Astrocyte of the spinal cord (primary cell): ENCODE measurements around the gene ACVRL1.
A peak's percentile ranks its signal among the peaks of the same experiment; 100 is the strongest.

ENCODE experiments used
- DNase-seq: peaks from one replicate; pipeline ENCODE4 v3.0.0; 2011; ENCODE audit warnings: low read depth, low spot score
- H3K4me3 ChIP-seq: 2 replicates; pipeline ENCODE4 v1.5.1; 2011; ENCODE audit warnings: low read depth, mild to moderate bottlenecking, low read length, moderate library complexity
- in situ Hi-C: cut with HindIII; loops from 2 replicates; pipeline ENCODE4 v1.10.0; 2017; ENCODE audit warnings: low sequenced_read_pairs
- TF ChIP-seq, protein P1 (sequence below): IDR thresholded peaks from 2 replicates; pipeline ENCODE4 v1.5.1; 2012; ENCODE audit warnings: low read depth, mild to moderate bottlenecking, low read length, inconsistent platforms

The ACVRL1 gene

DNA sequence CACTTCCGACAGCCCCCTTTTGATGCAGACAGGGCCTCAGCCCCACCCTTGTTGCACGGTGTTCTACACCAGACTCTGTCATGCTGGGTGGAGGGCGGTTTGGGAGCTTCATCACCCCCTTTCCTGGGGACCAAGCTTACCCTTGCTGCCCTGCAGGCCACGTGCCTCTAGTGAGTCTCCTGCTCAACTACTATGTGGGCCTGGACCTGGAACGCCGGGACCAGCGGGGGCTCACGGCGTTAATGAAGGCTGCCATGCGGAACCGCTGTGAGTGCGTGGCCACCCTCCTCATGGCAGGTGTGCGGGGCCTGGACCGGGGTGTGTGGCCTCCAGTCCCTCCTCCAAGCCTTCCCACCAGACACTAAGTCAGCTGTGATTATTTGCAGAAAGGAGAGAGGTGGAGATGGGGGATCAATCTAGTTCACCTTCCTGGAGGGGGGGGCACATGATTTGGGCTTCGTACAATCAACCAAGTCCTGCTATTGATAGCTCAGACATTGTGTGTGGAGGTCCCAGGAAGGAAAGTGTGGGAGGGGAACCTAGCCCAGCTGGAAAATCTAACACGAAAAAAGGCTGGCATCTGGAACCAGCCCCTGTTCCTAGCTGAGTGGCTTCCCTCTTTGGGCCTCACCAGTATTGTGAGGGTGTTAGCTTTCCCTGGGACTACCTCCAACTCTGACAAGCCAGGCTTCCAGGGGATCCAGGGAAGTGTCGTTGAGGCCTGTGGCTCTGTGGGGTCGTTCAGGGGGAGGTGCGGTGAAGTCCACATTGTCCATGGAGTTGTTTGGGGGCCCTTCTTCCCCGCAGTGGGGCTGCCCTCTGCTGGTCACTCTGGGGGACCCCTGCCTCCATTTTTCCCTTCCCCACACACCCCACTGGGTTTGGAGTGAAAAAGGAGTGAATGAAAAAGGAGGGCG is 17.8 kb upstream of the ACVRL1 start:
- TF ChIP-seq, protein P1, sequence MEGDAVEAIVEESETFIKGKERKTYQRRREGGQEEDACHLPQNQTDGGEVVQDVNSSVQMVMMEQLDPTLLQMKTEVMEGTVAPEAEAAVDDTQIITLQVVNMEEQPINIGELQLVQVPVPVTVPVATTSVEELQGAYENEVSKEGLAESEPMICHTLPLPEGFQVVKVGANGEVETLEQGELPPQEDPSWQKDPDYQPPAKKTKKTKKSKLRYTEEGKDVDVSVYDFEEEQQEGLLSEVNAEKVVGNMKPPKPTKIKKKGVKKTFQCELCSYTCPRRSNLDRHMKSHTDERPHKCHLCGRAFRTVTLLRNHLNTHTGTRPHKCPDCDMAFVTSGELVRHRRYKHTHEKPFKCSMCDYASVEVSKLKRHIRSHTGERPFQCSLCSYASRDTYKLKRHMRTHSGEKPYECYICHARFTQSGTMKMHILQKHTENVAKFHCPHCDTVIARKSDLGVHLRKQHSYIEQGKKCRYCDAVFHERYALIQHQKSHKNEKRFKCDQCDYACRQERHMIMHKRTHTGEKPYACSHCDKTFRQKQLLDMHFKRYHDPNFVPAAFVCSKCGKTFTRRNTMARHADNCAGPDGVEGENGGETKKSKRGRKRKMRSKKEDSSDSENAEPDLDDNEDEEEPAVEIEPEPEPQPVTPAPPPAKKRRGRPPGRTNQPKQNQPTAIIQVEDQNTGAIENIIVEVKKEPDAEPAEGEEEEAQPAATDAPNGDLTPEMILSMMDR = peak; percentile 29
- in situ Hi-C loops = no loop called here
- DNase-seq = no peak
- no peak overlapping the region for H3K4me3 ChIP-seq

DNA sequence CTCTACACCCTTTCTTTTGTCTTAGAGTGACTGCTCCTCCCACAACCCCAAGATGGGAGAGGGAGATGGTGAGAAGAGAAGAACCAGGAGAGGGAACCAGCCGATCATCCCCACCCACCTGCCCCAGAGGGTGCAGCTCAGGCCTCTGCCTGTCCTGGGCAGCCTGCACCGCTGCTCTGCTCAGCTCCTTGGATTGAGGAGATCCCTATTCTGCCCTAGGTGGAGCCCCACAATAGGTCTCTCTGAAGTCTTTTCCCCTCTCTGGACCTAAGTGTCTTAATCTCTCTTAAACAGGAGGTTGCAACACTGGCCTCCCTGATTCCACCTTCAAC is 17.2 kb upstream of the ACVRL1 start:
- in situ Hi-C loops = no loop called here
- no peak overlapping the region for H3K4me3 ChIP-seq
- TF ChIP-seq, protein P1 = no peak
- DNase-seq = no peak

DNA sequence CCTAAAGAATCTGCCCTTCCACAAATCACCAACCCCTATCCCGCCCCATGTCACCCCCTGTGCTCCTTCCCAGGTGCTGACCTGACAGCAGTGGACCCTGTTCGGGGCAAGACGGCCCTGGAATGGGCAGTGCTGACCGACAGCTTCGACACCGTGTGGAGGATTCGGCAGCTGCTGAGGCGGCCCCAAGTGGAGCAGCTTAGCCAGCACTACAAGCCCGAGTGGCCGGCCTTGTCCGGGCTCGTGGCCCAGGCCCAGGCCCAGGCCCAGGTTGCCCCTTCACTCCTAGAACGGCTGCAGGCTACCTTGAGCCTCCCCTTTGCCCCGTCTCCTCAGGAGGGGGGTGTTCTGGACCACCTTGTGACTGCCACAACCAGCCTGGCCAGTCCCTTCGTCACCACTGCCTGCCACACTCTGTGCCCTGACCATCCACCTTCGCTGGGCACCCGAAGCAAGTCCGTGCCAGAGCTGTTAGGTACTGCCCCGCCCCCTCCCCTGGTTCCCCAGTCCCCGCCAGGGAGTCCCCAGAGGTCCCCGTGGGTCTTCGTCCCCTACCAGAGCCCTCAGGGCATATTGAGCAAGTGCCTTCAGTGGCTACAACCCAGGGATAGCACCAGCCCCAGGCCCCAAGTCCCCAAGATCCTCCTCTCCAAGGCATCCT is 16.7 kb upstream of the ACVRL1 start:
- TF ChIP-seq, protein P1 = no peak
- H3K4me3 ChIP-seq = no peak overlapping the region
- in situ Hi-C loops = no loop called here
- no peak for DNase-seq

DNA sequence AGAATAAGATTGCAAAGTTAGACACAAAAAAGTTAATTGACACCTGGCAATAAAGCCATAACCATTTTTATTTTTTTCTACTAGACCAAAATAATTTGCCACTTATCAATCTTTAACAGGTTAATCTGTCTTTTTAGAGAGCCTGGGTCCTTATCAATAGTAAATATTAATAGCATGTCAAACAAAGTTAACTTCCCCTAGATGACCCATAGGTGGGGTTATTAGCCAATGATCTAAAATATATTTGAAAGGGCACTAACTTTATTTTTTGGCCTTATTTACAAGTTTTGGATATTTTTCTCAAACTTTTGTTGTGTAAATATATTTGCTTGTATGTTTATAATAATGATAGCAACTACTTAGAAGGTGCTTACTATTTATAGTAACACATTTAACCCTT is 15.5 kb upstream of the ACVRL1 start:
- in situ Hi-C loops = no loop called here
- TF ChIP-seq, protein P1 = peak; percentile 32
- no peak for DNase-seq

DNA sequence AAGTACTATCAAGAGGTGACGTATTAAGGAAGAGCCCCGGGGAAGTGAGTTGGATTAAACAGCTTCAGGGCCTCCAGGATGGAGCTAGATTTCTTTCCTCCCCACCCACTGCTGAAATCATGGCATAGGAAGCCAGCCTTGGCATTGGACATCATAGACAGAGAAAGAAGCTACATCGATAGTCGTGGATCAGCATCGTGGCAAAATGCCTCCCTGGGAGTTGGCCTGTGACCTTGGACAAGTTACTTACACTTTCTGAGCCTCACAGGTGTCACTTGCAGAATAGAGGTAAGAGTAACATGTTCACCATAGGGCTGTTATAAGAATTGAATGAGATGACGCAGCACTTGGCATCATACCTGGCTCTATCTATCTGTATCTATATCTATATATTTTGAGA is 13.5 kb upstream of the ACVRL1 start:
- DNase-seq = no peak
- TF ChIP-seq, protein P1 = no peak
- no peak overlapping the region for H3K4me3 ChIP-seq
- in situ Hi-C loops = no loop called here

More for the DNA sequence above, 15.5 kb upstream of the ACVRL1 start:
- no peak overlapping the region for H3K4me3 ChIP-seq

DNA sequence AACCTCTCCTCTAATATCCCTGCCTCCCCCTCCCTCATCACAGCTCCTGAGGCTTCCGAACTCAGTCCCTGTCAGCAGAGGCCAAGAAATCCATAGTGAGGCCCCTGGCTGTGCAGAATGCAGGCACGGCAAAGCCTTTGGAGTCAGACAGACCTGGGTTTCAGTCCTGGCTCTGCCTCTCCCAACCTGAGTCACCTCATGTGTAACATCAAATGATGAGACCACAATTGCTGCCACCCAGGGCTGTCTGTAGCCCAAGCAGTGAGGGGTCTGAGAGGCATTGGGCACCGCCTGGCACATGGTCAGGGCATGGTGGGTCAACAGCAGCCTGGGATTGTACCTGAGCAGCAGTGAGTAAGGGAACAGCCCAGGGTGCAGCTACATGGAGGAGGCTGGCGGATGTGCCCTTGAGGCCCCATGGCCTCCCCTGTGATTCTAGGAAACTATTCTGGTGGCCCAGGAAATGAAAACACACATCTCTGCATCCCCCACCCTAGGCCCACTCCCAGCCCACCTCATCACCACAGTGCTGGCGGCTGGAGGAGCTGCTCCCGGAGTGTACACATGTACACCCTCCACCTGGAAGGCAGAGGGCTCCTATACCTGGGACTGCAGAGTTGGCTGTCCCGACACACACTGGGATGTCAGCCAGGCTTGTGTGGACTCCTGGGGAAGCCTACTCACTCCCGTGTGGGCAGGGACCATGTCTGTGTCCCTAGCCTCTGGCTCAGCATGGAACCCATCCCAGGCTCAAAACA is 11.7 kb upstream of the ACVRL1 start:
- H3K4me3 ChIP-seq = no peak overlapping the region
- TF ChIP-seq, protein P1 = no peak
- no peak for DNase-seq
- in situ Hi-C loops = no loop called here
